RCC 7860 (cell line): ENCODE measurements around the gene PLD3.

ENCODE experiments used
- DNase-seq: peaks from one replicate; pipeline ENCODE4 v3.0.0-alpha.2; 2015; ENCODE audit warnings: low spot score
- FAIRE-seq: peaks from 2 replicates; lab custom pipeline; 2012; peaks lifted over from hg19 to GRCh38; lab: Jason Lieb, UNC

PLD3 gene

GRCh38 chr19:40411958-40412499 lies 63.5 kb downstream of the PLD3 start:
- no peak for FAIRE-seq
- no peak for DNase-seq

GRCh38 chr19:40412866-40413265 lies 64.4 kb downstream of the PLD3 start:
- DNase-seq (no peak), FAIRE-seq (no peak)

- no peak for DNase-seq
- FAIRE-seq: no peak
These were observed 64.9 kb downstream of the PLD3 start, which contains the start of gene PRX for GRCh38 chr19:40413291-40413845. TSS of gene PRX (minus strand) at chr19:40413378. CDS start at chr19:40407932, 5,446 bp downstream.

GRCh38 chr19:40414542-40415535 lies 66.3 kb downstream of the PLD3 start:
- FAIRE-seq: no peak
- no peak for DNase-seq

- no peak for DNase-seq
These were observed 67.3 kb downstream of the PLD3 start for GRCh38 chr19:40415768-40416167.

GRCh38 chr19:40416918-40417642 lies 68.6 kb downstream of the PLD3 start:
- FAIRE-seq (no peak), DNase-seq (peak; percentile 20)

More at GRCh38 chr19:40415768-40416167, 67.3 kb downstream of the PLD3 start:
- no peak for FAIRE-seq

GRCh38 chr19:40417643-40417981 lies 69.1 kb downstream of the PLD3 start:
- DNase-seq: no peak

GRCh38 chr19:40418040-40418439 lies 69.5 kb downstream of the PLD3 start:
- DNase-seq: no peak
- no peak for FAIRE-seq

More at GRCh38 chr19:40417643-40417981, 69.1 kb downstream of the PLD3 start:
- no peak for FAIRE-seq

GRCh38 chr19:40419066-40419612 lies 70.6 kb downstream of the PLD3 start:
- DNase-seq (no peak), FAIRE-seq (no peak)

- no peak for FAIRE-seq
These were observed 71.3 kb downstream of the PLD3 start for GRCh38 chr19:40419780-40420179.

GRCh38 chr19:40420451-40420765 lies 71.9 kb downstream of the PLD3 start:
- FAIRE-seq: no peak
- no peak for DNase-seq

More at GRCh38 chr19:40419780-40420179, 71.3 kb downstream of the PLD3 start:
- no peak for DNase-seq

GRCh38 chr19:40420766-40421765 lies 72.6 kb downstream of the PLD3 start:
- FAIRE-seq (no peak), DNase-seq (peak; percentile 62)

- FAIRE-seq (no peak), DNase-seq (no peak)
These were observed 73.7 kb downstream of the PLD3 start for GRCh38 chr19:40421993-40422747.

GRCh38 chr19:40422748-40423566 lies 74.5 kb downstream of the PLD3 start:
- no peak for DNase-seq
- no peak for FAIRE-seq

GRCh38 chr19:40423938-40424337 lies 75.4 kb downstream of the PLD3 start:
- no peak for DNase-seq
- FAIRE-seq: no peak

GRCh38 chr19:40424637-40425449 lies 76.3 kb downstream of the PLD3 start:
- no peak for FAIRE-seq

More at GRCh38 chr19:40424637-40425449, 76.3 kb downstream of the PLD3 start:
- DNase-seq: no peak
